Measurements from ENCODE around the gene GRID1.

Gene GRID1

DNA sequence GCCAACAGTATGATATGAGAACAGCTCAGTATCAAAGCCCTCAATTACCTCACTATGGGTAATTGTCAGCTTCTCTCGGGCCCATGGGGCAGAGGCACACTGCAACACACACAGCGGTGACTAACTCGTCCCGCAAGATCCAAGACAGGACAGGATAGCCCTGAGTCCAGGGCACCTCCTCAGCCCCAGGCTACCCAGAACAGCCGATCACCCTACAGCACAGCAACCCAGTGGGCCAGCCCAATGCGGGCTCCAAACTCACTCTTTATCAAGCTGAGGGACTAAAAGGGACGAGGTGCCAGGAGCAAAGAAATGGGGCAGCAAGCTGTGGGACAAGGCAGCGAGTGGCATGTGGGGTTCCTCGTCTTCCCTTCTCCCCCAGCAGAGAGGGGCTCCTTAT is 765.1 kb downstream of the GRID1 start:
- no peak overlapping the region for H3K4me3 ChIP-seq (ENCODE audit: low read length)
- no peak for TF ChIP-seq EZH2 (optimal IDR thresholded peaks at IDR 0.05; ENCODE audit: low read depth, low read length)
- TF ChIP-seq, protein P1, sequence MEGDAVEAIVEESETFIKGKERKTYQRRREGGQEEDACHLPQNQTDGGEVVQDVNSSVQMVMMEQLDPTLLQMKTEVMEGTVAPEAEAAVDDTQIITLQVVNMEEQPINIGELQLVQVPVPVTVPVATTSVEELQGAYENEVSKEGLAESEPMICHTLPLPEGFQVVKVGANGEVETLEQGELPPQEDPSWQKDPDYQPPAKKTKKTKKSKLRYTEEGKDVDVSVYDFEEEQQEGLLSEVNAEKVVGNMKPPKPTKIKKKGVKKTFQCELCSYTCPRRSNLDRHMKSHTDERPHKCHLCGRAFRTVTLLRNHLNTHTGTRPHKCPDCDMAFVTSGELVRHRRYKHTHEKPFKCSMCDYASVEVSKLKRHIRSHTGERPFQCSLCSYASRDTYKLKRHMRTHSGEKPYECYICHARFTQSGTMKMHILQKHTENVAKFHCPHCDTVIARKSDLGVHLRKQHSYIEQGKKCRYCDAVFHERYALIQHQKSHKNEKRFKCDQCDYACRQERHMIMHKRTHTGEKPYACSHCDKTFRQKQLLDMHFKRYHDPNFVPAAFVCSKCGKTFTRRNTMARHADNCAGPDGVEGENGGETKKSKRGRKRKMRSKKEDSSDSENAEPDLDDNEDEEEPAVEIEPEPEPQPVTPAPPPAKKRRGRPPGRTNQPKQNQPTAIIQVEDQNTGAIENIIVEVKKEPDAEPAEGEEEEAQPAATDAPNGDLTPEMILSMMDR (IDR thresholded peaks at IDR 0.05; ENCODE audit: low read length), result no peak
- TF ChIP-seq EZH2phosphoT487 (IDR thresholded peaks at IDR 0.05; ENCODE audit: low read length), result no peak
- no peak overlapping the region for H2AFZ ChIP-seq (ENCODE audit: low read length)
- H4K20me1 ChIP-seq (ENCODE audit: insufficient read depth, low read length), result no peaks in the 10 kb centered on the region
- no peaks in the 10 kb centered on the region for H3K9me2 ChIP-seq (replicated peaks; ENCODE audit: insufficient read depth, low read length)
- no peak overlapping the region for H3K9ac ChIP-seq (ENCODE audit: low read length)
- no peaks in the 10 kb centered on the region for H3K9me3 ChIP-seq (replicated peaks; ENCODE audit: insufficient read depth, low read length)
- H3K27ac ChIP-seq (ENCODE audit: low read length), result no peak overlapping the region
- no peaks in the 10 kb centered on the region for H3F3A ChIP-seq (ENCODE audit: insufficient read depth, low read length)
- no peaks in the 10 kb centered on the region for H3K27me3 ChIP-seq (replicated peaks; ENCODE audit: insufficient read depth, low read length)
- H3K79me2 ChIP-seq (ENCODE audit: low read length), result no peaks in the 10 kb centered on the region
- no peaks in the 10 kb centered on the region for H3K36me3 ChIP-seq (replicated peaks; ENCODE audit: insufficient read depth, low read length)
- H3K4me2 ChIP-seq (ENCODE audit: low read depth, low read length), result no peak overlapping the region
- no peaks in the 10 kb centered on the region for H3K4me1 ChIP-seq (ENCODE audit: low read length)
- no peak for DNase-seq

DNA sequence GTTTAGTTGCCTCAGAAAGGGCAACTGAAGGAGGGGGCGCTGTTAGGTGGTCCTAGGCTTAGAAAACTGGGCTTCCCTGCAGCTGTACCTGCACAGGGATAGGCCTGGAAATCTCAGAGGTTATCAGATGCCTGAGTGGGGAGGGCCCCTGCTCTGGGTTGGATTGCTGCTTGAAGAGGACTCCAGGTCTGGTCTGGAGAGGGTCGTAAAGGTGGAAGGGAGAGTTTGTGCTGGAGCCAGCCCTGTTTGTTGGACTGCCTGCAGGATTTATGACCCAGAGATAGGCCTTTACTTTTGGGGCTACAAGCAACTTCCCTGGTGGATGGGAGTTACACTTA is 765.9 kb downstream of the GRID1 start:
- Histone ChIP-seq H3K36me3 (replicated peaks; ENCODE audit: insufficient read depth, low read length) (no peaks in the 10 kb centered on the region), H3K4me2 (ENCODE audit: low read depth, low read length) (no peak overlapping the region), H3K9me2 (replicated peaks; ENCODE audit: insufficient read depth, low read length) (no peaks in the 10 kb centered on the region), H3K9me3 (replicated peaks; ENCODE audit: insufficient read depth, low read length) (no peaks in the 10 kb centered on the region), H3K79me2 (ENCODE audit: low read length) (no peaks in the 10 kb centered on the region), H3K4me3 (ENCODE audit: low read length) (no peak overlapping the region), H4K20me1 (ENCODE audit: insufficient read depth, low read length) (no peaks in the 10 kb centered on the region), H3K4me1 (ENCODE audit: low read length) (no peaks in the 10 kb centered on the region), H3K9ac (ENCODE audit: low read length) (no peak overlapping the region), H3F3A (ENCODE audit: insufficient read depth, low read length) (no peaks in the 10 kb centered on the region), H3K27me3 (replicated peaks; ENCODE audit: insufficient read depth, low read length) (no peaks in the 10 kb centered on the region), H2AFZ (ENCODE audit: low read length) (no peak overlapping the region), H3K27ac (ENCODE audit: low read length) (no peak overlapping the region)
- no peak for DNase-seq
- TF ChIP-seq EZH2 (optimal IDR thresholded peaks at IDR 0.05; ENCODE audit: low read depth, low read length) (no peak), EZH2phosphoT487 (IDR thresholded peaks at IDR 0.05; ENCODE audit: low read length) (no peak)
- TF ChIP-seq, protein P1 (IDR thresholded peaks at IDR 0.05; ENCODE audit: low read length), result no peak

DNA sequence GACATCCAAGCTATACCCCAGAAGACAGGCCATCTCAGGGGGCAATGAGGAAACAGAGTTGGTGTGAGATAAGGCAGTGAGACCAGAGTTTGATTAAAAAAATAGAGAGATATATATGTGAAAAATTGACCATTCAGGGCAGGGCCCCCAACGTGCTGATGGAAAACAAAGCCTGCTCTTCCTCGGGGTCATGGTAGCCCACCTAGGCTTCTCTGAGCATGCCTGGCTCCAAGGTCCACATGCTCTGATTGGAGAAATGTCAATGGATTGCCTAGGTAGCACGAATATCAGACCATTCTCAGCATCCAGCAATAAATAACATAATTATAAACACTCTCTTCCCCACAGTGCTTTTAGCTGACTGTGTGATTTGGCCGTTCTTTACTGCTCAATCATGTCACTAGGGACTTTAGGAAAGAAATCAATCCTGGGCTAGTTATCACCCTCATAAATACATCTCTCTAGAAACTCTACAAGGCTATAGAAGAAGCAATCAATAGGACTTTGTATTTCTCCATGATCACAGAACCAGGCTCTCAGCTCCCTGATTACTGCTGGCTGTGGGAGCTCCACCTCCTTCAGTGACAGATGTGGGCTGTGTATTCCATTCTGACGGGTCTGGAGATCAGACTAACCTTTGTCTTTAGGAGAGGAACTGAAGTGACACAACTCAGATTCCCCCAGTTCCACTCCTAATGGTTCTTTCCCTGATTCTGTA is 766.4 kb downstream of the GRID1 start:
- H3K4me1 ChIP-seq (ENCODE audit: low read length), result no peaks in the 10 kb centered on the region
- H3K27me3 ChIP-seq (replicated peaks; ENCODE audit: insufficient read depth, low read length), result no peaks in the 10 kb centered on the region
- no peaks in the 10 kb centered on the region for H3K9me3 ChIP-seq (replicated peaks; ENCODE audit: insufficient read depth, low read length)
- H4K20me1 ChIP-seq (ENCODE audit: insufficient read depth, low read length), result no peaks in the 10 kb centered on the region
- H2AFZ ChIP-seq (ENCODE audit: low read length), result no peak overlapping the region
- H3F3A ChIP-seq (ENCODE audit: insufficient read depth, low read length), result no peaks in the 10 kb centered on the region
- TF ChIP-seq EZH2phosphoT487 (IDR thresholded peaks at IDR 0.05; ENCODE audit: low read length), result no peak
- TF ChIP-seq, protein P1 (IDR thresholded peaks at IDR 0.05; ENCODE audit: low read length), result no peak
- DNase-seq, result no peak
- no peak overlapping the region for H3K4me2 ChIP-seq (ENCODE audit: low read depth, low read length)
- no peak overlapping the region for H3K9ac ChIP-seq (ENCODE audit: low read length)
- H3K79me2 ChIP-seq (ENCODE audit: low read length), result no peaks in the 10 kb centered on the region
- H3K9me2 ChIP-seq (replicated peaks; ENCODE audit: insufficient read depth, low read length), result no peaks in the 10 kb centered on the region
- no peak overlapping the region for H3K27ac ChIP-seq (ENCODE audit: low read length)
- H3K4me3 ChIP-seq (ENCODE audit: low read length), result no peak overlapping the region
- H3K36me3 ChIP-seq (replicated peaks; ENCODE audit: insufficient read depth, low read length), result no peaks in the 10 kb centered on the region
